ENCODE measurements around the gene PIAS1.

The PIAS1 gene

GRCh38 chr15:68241088-68241935 is 187.2 kb downstream of the PIAS1 start:
- Mint-ChIP-seq H3K4me1 (no peaks in the 10 kb centered on the region), H3K36me3 (no peaks in the 10 kb centered on the region), H3K27ac (no peak overlapping the region), H3K9me3 (peaks cover 2% of the 10 kb centered on the region), H3K4me3 (no peak overlapping the region)
- DNase-seq (ENCODE audit: low spot score in 2 of 2) (no peak), ATAC-seq (no peak)
